Measurements from ENCODE around the gene CLSTN2.

Gene CLSTN2

GRCh38 chr3:140097874-140098635 lies 163.1 kb downstream of the CLSTN2 start:
- DNase-seq: no peak

DNA sequence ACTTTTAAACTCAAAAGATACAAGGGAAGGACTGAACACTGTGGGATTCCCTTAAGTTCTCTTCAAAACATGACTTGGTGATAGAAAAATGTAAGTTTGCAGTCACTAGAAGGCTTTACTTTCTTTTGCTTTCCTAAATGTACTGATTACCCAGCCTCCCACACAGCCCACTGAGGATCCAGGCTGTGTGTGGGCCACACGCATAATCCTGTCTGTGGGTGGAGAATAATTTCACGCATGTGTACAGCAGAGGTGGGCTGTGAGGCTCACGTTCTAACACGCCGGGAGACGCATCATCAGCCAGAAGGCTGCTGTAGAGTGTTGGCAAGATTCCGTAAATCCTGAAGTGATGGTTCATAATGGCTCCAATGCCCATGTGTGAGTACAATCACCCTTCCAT lies 165.5 kb downstream of the CLSTN2 start:
- no peak for DNase-seq

GRCh38 chr3:140103166-140103565 lies 168.2 kb downstream of the CLSTN2 start:
- peak in 1 of 2 donors; percentile 18 for DNase-seq

GRCh38 chr3:140103986-140104645 lies 169.1 kb downstream of the CLSTN2 start:
- no peak for DNase-seq

DNA sequence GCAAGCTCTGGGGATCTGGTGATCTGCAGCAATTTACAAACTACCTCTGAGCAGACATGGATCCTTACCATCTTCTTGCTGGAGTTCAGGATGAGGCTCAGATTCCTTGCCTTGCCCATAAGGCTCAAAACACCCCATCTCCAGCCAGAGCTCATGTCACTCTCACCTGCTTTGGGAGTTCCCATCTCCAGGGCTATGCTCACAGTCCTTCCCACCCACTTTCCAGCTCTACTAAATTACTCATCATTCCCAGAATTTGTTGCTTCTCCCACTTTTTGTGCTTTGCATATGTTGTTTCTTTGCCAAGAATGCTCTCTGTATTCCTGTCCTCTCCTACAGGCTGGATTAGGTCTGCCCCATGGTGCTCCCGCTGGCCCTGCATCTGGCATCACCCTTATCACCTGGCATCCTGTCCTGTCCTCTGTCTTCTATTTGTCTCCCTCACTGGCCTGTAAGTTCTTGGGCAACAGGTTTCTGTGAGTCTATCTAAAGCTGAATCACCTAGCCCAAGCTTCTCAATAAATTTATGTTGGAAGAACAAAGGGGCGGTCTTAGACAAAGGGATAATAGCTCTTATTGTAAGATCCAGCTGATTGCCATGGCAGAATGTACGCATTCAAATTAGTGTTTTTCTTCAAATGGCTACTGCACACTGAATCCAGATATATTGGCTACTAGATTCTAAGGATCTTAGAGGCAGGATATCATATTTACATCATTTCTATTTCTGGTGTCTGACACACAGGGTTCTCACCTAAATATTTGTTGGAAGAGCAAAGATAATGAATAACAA lies 179.2 kb downstream of the CLSTN2 start:
- no peak for DNase-seq

DNA sequence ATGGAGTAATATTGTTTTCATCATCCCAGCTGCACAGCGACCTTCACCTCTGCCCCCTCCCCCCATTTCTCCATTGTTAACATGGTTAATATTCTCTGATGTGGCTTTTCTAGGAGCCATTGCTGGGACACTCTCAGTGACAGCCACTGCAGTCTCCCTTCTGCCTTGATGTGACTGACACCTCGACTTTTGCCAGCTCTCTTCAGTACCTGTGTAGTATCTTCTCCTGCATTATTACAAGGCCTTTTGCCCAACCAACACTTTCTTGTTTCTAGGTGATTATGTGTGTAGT lies 179.8 kb downstream of the CLSTN2 start:
- no peak for DNase-seq

DNA sequence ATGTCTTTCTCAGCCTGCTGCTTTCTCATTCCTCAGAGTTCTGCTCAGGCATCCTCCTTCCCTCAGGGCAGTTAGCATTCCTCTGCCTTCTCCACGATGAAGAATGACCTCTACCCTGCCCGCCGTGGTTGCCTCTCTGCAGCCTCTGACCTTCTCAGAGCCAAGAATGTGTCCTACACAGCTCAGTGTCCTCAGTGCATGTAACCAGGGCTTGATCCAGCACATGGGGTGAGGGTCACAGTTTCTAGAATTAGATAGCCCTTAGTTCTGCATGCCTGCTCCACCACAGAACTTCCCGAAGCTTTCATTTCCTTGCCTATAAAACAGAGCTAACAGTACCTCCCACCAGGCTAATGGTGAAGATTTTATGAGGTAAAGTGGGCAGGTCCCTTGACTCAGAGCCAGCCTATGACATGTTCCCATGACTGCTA lies 182.1 kb downstream of the CLSTN2 start:
- no peak for DNase-seq

GRCh38 chr3:140122183-140122582 lies 187.2 kb downstream of the CLSTN2 start:
- DNase-seq: no peak

- no peak for DNase-seq
Observed at GRCh38 chr3:140128217-140128616, 193.2 kb downstream of the CLSTN2 start.

DNA sequence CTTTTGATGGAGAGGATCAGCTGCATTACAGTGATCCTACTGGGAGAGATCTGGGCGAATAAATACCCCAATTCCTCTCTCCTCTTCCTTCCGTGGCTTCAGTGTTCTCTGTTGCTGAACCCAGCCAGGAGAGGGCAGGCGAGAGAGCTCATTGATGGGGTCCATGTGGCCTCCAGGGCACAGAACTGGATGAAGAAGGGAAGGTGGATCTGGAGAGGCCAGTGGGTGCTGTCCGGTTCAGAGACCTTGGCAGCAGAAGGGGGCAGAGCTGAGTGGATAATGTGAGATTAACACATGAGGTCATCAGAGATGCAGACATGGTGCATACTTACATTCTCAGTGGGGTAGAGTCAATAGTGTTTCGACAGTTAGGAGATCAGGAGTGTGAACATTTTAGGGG lies 193.6 kb downstream of the CLSTN2 start:
- DNase-seq: peak in 1 of 2 donors; percentile 12

DNA sequence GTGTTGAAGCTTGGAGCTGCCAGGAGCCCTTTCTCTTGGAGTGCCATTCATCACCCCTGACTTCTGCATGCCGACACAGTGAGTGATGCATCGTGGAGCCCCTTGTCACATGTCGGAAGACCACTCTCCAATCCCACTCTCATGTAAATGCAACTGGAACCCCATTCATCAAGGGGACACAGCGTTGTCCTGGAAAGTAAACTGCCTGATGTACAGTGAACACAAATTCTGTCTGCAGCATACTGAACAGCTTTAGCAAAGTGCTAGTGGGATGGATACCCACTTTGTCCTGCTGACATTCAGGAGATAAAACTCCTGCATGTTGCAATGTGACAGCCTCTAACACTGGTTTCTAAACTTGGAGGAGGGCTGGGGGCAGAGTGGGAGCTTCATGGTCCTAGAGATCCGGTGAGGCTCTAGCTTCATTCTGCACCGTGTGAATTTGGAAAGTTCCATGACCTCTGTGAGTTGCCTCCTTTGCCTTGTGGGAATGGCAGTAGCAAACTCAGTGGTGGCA lies 194.8 kb downstream of the CLSTN2 start:
- DNase-seq: no peak

DNA sequence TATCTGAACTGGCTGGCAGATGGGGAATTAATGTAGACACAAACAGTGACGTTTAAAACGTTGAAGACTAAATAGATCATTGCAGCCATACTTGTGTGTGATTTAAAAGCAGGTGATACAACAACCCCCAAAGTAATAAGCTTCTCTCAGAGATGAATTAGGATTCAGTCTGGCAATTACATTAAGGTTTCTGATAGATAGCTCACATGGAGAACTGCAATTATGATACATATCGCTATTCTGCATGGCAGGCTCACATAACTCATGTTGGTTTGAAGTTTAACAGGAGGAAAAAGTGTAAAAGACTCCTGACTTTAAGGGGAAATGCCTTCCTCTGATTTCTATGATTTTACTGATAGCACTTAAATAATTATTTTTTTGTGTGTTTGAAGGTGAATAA lies 196.9 kb downstream of the CLSTN2 start:
- no peak for DNase-seq

DNA sequence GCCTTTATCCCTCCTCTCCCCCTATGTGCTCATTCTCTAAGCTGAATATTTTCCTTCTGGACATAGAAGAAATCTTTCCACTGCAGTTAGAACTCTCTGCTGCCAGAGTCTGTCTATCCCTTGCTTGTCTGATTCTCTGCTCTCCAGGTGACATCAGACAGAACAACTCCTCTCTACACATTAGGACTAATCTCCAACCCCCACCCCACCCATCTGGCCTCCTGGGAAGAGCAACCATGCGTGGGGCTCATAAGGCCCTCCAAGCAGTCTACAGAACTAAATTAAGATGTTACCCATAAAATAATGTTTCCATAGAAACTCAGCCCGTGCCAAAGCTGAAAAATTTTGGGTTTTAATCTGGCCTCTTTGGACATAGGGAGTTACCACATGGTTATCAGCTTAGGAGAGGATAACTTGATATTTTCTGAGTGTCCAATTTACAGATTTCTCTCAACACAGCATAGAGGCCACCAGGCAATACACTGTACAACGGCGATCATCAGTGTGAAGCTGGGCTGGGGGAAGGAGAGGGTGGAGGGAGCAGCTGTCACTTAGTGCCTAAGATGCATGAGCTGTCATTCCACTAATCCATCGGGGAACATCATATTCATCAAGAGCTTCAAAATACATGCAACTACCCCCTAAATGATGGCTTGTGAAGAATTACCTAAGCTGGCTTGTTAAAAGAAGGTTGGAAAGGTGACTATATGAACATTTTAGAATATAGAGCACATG lies 199.4 kb downstream of the CLSTN2 start:
- DNase-seq: no peak

DNA sequence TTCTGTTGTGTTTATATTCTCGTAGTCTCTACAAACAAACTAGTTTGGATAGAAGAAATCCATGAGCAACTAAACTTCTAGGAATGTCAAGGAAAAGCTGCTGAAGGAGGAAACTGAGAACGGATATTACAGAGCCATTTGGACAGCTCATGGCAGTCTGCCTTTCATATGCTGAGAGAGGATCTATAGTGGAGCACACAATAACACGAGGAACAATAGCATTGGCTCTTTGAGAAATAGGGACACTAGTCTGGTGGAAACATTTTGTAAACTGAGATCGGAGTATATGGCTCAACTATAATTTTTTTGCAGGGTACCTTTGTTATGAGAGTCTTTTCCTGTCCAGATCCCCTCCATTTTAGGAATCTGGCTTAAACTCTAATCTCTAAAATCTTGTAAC lies 200.5 kb downstream of the CLSTN2 start:
- DNase-seq: no peak

GRCh38 chr3:140143367-140144069 lies 208.5 kb downstream of the CLSTN2 start:
- DNase-seq: no peak

- DNase-seq: no peak
Observed at GRCh38 chr3:140145528-140145927, 210.5 kb downstream of the CLSTN2 start.

- DNase-seq: no peak
Observed at GRCh38 chr3:140146668-140147067, 211.7 kb downstream of the CLSTN2 start.

DNA sequence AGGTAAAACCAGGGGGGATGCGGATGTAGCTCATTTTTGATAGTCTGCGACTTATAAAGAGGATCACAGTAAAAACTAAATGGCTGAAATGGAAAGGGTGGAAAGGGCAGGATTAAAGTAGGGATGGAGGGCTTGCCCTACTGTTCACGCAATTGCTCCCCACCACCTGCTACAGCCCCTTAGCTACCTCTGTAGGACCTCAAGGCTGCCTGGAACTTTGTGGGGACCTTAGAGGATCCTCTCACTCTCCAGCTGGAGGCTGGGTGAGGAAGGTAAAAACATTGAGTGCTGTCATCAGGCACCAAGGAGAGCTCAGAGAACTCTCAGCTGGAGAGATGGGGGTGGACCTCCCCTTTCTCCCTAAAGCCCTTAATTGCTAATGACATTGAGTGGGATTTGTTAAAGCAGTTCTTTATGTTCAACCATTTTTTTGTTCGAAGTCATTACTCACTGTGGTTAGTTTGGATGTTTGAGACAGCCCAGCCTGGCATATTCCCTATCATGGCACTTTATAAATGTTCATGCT lies 213.0 kb downstream of the CLSTN2 start:
- DNase-seq: no peak

- no peak for DNase-seq
Observed at GRCh38 chr3:140148824-140149390, 213.9 kb downstream of the CLSTN2 start.

DNA sequence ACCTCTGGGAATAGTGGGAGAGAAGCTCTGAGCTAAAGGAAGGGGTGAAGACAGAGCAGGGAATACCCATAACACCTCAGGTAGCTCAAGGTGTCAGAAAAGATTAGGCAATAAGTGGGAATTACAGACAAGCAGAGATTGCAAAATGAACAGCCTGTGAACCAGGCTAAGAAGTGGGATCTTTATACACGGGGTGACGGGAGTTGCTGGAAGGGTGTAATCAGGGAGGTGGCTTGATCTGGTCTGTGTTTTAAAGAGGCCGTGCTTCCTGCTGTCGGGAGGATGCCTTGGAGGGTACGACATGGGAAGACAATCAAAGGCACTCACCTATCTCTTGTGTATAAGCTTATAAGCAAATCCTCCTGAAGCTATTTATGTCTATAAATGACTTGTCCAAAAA lies 216.3 kb downstream of the CLSTN2 start:
- no peak for DNase-seq

- no peak for DNase-seq
Observed at GRCh38 chr3:140152851-140153639, 218.1 kb downstream of the CLSTN2 start.
